ENCODE measurements around the gene CLEC11A.

DNA sequence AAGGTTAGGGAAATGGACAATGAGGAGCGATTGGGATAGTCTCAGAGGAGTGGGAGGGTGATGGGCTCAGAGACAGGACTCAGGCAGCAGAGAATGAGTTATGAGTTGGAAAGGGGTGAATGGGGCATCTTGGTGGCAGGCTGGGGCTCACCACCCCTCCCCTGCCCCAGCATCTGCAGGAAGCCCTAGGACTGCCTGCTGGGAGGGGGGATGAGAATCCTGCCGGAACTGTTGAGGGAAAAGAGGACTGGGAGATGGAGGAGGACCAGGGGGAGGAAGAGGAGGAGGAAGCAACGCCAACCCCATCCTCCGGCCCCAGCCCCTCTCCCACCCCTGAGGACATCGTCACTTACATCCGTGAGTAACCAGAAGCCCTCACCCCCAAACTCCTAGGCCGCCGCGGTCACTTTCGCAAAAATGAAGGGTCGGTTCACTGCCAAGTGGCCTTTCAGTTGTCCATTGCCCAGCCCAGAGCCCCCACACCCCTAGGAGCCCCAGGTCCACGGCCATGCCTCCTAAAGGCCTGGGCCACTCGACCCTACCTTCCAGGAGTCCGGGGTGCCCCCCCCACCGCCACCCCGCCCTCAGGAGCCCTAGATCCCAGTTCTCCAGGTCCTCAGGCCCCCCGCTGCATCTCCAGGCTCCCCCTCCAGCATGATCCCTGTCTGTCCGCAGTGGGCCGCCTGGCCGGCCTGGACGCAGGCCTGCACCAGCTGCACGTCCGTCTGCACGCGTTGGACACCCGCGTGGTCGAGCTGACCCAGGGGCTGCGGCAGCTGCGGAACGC lies 764 bp downstream of the CLEC11A start:
- no peak for TF ChIP-seq TCF7L2 (IDR thresholded peaks at IDR 0.05; ENCODE audit: low read depth, low read length)
- no peak for TF ChIP-seq ERF (CRISPR knock-in tag; IDR thresholded peaks at IDR 0.05)
- no peak; a peak in 1 of 4 replicates for TF ChIP-seq MNT (conservative IDR thresholded peaks at IDR 0.05)
- TF ChIP-seq, protein P1, sequence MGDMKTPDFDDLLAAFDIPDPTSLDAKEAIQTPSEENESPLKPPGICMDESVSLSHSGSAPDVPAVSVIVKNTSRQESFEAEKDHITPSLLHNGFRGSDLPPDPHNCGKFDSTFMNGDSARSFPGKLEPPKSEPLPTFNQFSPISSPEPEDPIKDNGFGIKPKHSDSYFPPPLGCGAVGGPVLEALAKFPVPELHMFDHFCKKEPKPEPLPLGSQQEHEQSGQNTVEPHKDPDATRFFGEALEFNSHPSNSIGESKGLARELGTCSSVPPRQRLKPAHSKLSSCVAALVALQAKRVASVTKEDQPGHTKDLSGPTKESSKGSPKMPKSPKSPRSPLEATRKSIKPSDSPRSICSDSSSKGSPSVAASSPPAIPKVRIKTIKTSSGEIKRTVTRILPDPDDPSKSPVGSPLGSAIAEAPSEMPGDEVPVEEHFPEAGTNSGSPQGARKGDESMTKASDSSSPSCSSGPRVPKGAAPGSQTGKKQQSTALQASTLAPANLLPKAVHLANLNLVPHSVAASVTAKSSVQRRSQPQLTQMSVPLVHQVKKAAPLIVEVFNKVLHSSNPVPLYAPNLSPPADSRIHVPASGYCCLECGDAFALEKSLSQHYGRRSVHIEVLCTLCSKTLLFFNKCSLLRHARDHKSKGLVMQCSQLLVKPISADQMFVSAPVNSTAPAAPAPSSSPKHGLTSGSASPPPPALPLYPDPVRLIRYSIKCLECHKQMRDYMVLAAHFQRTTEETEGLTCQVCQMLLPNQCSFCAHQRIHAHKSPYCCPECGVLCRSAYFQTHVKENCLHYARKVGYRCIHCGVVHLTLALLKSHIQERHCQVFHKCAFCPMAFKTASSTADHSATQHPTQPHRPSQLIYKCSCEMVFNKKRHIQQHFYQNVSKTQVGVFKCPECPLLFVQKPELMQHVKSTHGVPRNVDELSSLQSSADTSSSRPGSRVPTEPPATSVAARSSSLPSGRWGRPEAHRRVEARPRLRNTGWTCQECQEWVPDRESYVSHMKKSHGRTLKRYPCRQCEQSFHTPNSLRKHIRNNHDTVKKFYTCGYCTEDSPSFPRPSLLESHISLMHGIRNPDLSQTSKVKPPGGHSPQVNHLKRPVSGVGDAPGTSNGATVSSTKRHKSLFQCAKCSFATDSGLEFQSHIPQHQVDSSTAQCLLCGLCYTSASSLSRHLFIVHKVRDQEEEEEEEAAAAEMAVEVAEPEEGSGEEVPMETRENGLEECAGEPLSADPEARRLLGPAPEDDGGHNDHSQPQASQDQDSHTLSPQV (IDR thresholded peaks at IDR 0.05), result no peak
- TF ChIP-seq YY1 (IDR thresholded peaks at IDR 0.05; ENCODE audit: borderline replicate concordance in 1 of 3, control insufficient read depth in 1 of 3, extremely low read depth in 1 of 3, insufficient read depth in 3 of 3, insufficient read length in 1 of 3, insufficient replicate concordance in 2 of 3, low read depth in 1 of 3, low read length in 2 of 3), result no peak
- no peak for TF ChIP-seq POLR2AphosphoS5 (IDR thresholded peaks at IDR 0.05; ENCODE audit: control insufficient read depth, insufficient read depth, low read depth, low read length)
- no peak for TF ChIP-seq TBP (optimal IDR thresholded peaks at IDR 0.05; ENCODE audit: low read depth, low read length)
- TF ChIP-seq E2F5 (CRISPR knock-in tag; IDR thresholded peaks at IDR 0.05), result 0 out of 2 replicates have a peak, but pooled peaks have one; percentile 17
- TF ChIP-seq ZNF384 (IDR thresholded peaks at IDR 0.05; ENCODE audit: low read depth, low read length), result no peak
- TF ChIP-seq RAD51 (IDR thresholded peaks at IDR 0.05; ENCODE audit: borderline replicate concordance, low read depth), result no peak
- TF ChIP-seq MAFF (IDR thresholded peaks at IDR 0.05; ENCODE audit: low read length), result no peak
- TF ChIP-seq NBN (IDR thresholded peaks at IDR 0.05; ENCODE audit: low read depth), result no peak
- no peak for TF ChIP-seq NRF1 (conservative IDR thresholded peaks at IDR 0.05 in 1 of 2, IDR thresholded peaks at IDR 0.05 in 1 of 2)
